Femur (tissue), 1 donor: ENCODE measurements around the gene AGER.
"Not testable (repeated sequence)": the region's sequence is repeated elsewhere in the genome, so short reads cannot be mapped to it uniquely, and the experiment has no call there.

ENCODE experiments used
- DNase-seq: peaks from one replicate; pipeline ENCODE4 v3.0.0-alpha.2; 2017

AGER gene

DNA sequence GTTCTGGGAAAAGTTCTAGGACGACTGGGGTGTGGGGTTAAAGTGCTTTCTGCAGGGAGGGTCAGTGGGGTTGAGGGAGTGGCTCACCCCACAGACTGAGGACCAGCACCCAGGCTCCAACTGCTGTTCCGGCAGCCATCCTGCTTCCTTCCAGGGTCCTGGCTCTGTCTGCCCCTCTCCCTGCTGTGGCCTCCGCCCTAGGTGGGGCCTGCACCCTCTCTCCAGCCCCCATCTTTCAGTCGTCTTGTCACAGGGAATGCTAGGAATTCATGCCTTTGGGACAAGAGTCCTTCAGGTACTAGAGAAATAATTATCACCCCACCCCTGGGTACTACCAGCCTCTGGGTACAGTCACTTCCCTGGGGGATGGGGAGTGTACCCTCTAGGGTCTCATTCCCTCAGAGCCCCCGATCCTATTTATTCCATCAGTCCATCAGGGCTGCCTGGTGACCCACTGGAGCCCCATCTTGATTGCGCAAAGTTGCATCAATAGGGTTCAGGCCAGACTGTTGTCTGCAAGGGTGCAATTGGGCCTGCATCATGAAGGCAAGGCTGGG is at the start of gene AGER:
AGER (minus strand) TSS at position 170 of the 557 bp plus-strand sequence; CDS start at position 139, 31 bp downstream.
- no peak for DNase-seq

DNA sequence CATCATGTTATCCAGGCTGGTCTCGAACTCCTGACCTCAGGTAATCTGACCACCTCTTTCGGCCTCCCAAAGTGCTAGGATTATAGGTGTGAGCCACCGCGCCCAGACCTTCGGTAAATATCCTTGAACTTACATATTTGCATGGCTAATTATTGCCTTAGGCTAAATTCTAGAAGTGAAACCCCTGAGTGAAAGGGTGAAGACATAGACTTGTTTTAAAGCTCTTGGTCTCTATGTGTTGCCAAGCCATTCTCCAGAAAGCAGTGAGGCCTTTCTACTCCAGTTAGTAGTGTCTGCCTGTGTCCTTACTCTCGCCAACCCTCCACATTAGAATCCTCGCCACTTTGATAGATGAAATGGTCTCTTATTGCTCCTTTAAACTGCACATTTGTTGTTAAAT is 42.4 kb upstream of the AGER start:
- no peak for DNase-seq

DNA sequence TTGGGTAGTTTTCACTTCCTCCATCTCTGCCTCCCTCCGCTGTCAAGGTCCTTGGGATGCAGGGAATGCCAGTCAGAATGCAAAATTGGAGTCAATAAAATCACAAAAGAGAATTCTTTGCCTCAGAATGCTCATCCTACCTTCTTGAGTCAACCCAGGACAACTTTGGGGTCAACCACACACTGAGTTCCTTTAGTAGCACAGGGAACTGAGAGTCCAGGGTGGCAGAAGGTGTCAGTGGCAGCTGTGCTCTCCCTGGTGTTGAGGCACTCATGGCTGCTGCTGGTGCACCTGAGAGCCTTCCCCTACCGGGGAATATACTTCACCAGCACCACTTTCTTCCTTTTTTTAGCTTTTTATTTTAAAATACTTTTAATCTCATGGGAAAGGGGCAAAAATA is 40.6 kb upstream of the AGER start:
- DNase-seq: no peak

DNA sequence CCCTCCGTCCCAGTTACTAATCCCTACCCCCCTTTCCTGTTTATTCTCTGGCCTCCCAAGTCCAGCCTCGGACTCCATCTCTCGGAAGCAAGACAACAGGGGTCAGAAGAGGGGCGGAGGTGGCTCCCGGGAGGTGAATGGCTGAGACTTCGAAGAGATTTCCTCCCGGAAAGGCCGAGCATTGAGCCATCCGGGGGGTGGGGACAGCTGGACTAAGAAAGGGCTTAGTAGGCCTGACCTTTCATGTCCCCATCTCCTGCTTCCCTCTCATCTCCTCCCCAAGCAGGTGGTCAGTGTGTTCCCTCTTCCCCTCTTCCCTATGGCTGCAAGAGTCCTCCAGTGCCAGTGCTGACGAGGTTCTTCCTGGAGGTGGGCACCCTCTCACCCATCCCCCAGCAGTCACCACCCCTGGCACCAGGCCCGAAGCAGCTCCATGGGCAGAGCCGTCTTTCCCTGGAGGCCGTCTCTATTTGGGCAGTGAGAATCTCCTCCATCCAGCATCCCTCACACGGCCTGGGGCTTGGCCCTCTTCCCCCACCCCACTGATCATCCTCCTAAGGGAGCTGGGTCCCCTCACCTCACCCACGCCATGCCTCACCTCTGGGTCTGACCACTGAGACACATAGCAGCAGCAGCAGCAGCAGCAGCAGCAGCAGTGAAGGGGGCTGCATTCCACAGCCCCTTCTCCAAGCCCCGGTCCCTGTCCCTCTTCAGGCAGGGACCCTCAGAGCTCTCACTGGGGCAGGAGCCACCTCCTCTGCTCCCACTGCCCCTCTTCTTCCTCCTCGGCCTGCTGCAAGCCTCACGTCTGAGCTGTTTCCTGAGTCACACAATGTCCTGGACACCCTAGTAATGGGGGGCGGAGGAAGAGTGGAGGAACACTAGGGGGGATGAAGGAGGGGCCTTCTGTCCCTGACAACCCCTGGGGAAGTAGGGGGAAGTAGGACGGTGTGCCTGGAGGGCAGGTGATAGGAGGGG is 39.5 kb upstream of the AGER start, which contains the start of gene NOTCH4:
NOTCH4 (minus strand) TSS at position 810 of the 978 bp plus-strand sequence; CDS start at position 671, 139 bp downstream.
- no peak for DNase-seq

DNA sequence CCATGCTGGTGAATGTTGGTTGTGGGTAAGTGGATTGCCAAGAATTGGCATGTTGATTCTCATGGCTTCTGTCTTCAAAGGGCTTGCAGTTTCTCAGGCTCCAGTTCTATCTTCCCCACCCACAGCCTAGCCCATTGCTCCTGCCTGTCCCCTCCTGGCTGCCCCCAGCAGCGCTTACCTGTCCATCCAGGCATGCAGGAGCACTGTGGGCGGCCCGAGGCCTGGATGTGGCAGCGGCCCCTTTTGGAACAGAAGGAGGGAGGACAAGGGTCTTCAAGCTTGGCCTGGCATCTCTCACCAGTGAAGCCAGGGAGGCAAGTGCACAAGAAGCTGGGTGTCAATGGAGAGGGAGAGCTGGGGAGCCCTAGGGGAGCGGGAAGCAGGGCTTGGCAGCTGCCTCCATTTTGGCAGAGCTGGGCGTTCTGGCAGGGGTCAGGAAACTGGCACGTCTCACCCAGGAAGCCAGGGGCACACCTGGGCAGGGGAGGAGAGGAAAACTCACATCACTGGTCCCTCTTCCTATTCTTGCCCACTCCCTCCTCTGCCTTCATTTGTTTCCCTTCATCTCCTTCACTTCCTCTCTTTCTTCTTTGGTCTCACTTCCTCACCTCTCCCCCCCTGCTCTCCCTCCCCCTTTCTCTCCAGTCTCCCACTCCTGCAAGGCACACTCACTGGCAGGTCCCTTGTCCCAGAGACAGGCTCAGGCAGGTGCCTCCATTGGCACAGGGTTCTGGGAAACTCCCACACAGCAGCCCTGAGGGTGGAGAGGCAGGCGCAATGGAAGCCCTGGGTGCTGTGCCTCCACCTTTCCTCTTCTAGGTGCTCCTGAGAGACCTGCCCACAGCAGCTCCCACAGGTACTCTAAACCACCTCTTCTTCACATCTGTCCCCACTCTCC is 38.5 kb upstream of the AGER start:
- DNase-seq: no peak

DNA sequence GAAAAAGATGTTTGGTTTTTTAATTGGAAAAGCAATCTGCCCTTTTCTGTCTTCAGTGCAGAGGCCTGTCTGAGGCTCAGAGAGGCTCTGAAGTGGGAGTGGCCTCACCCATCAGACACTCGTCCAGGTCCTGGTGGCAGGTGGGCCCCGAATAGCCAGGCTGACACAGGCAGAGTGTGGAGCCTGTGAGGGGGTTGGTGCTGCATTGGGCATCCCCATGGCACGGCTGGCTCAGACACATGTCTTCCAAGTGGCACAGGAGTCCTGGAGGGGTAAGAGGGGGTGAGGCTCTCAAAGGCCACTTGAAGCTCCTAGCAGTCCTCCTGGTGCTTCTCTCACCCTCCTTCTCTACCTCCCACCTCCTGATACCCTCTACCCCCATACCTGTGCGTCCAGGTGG is 36.0 kb upstream of the AGER start:
- DNase-seq: no peak

DNA sequence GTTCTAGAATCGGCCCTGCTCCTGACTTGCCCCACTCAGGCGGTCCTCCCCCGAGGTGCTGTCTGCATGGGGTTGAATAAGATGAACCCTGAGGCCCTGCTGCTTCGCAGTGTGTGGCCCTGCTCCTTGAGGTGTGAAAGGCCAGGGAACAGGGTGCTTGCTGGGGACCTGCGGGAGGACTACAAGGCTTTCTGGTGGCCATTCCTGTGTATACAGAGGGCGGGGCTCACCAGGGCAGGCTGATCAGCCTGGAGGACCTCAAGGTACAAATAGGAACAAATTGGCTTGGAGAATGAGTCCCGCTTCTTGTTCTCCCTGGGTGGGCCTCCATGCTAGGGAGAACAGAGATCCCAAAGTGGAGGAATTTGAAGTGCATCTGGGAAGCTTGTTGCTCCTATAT is 34.1 kb upstream of the AGER start:
- no peak for DNase-seq

DNA sequence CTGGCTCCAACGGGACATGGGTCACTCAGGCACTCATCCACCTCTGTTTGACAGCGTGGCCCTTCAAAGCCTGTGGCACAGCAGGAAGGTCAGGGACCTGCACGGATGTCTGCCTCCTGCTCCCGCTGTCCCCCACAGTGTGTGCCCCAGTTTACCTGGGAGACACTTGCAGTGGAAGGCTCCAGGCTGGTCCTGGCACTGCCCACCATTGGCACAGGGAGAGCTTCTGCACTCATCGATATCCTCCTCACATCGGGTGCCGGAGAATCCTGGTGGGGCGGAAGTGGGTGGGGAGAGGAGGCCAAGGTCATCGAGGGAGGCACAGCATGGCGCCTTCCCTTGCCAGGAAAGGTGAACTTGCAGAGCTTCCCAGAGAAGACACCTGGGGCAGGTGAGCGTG is 32.9 kb upstream of the AGER start:
- no peak for DNase-seq

DNA sequence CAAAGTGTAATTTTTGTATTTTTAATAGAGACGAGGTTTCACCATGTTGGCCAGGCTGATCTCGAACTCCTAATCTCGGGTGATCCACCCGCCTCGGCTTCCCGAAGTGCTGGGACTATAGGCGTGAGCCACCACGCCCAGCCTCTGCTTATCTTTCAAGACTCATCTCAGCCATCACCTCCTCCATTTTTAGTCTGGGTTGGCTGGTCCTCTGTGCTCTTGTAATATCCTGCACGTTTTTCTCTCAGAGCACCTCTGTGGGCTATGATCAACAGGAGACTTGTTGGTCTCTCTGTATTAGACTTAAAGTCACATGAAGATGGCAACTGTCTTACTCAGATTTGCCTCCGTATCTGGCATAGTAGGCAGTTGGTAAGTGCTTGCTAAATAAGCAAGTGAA is 32.2 kb upstream of the AGER start:
- no peak for DNase-seq

DNA sequence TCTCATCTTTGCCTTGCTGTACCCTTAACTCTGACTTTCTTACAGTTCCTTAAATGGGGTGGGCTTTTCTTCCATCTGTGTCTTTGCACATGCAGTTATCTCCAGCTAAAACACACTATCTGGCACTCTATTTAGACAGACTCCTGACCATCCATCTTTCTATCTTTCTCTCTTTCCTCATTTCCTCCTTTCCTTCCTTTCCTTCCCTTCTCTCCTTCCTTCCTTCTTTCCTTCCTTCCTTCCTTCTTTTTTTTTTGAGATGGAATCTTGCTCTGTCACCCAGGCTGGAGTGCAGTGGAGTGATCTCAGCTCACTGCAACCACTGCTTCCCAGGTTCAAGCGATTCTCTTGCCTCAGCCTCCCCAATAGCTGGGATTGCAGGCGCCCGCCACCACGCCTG is 31.6 kb upstream of the AGER start:
- DNase-seq: no peak

DNA sequence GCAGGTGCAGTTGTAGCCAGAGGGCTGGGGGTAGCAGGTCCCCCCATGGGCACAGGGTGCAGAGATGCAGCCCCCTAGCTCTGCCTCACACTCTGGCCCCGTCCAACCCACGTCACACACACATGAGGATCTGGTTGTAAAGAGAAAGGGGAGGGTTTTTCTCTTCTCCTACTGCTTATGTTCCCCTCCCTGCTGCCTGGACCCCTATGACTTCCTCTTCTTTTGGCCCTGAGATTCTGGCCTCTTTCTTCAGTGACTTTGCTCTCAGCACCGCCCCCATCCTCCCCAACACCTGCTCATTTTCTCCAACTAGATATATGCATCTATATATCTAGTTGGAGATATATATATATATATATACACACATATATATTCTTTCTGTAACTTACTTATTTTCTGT is 30.1 kb upstream of the AGER start:
- no peak for DNase-seq

DNA sequence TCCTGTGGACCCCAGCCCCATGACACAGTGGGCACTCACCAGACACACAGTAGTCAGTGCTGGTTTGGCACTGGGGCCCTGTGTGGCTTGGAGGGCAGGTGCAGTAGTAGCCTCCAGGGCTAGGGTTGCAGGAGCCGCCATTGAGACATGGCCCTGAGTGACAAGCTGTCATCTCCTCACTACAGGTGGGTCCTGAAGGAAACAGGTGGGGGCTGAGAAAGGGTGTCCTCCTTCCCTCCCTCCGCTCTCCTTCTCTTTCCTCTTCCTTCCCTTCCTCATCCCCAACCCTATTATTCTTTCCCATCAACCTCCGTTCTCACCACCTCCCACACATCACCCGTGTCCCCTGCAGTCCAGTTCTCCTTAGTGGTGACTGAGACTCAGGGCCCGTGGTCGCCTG is 29.6 kb upstream of the AGER start:
- no peak for DNase-seq

DNA sequence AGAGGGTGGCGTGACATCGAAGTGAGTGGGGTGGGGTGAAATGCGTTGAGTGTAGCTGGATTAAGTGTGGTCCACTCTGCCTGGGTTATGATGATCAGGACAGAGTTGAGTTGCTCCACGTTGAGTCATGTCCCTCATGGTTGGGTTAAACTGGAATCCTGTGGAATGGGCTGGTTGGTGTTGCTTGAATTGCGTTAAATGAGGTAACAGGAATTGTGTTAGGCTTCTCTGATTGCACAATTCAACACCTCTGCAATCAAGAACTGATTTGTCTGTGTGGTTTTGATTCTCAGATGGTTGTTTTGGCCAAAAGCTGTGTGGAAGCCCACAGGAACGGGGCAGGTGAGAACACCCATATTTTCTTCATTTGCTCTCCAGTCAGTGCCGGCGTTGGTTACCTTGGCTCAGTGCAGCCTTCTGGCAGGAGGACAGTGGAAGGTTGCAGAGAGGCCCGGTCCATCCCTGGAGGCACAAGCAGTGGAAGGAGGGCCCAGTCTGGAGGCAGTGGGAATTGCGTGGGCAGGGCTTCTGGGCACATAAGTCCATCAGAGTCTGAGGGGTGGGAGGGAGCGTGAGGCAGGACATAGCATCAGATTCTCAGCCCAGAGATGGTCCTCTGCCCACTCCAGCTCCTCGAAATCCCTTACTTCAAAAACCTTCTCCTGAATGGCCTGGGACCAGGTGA is 28.2 kb upstream of the AGER start:
- no peak for DNase-seq

DNA sequence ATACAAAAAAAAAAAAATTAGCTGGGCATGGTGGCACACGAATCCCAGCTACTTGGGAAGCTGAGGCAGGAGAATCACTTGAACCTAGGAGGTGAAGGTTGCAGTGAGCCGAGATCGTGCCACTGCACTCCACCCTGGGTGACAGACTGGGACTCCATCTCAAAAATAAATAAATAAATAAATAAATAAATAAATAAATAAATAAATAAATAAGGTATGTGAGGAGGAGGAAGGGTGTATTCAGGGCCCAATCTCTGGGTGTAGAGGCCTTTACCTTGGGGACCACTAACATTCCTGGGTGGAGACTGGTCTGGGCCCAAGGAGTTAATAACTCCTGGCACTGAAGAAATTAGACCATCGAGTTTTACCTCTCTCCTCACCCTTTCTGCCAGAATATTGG is 27.4 kb upstream of the AGER start:
- DNase-seq: not testable (repeated sequence)

DNA sequence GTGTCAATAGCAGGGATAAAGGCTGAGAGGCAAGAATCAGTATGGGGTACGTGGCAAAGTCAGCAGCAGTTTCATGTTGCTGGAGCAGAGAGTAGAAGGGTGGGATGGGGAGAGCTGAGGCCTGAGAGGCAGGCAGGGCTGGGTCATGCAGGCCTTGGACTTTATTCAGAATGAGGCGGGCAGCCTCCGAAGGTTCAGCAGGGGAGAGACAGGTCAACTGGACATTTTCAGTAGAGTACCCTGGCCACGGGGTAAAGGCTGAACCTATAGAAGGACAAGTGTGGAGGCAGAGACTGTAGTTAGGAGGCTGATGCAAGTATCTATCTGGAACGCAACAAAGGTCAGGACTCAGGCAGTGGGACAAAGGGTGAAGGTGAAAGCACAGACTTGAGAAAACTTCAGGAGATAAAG is 26.1 kb upstream of the AGER start:
- no peak for DNase-seq

DNA sequence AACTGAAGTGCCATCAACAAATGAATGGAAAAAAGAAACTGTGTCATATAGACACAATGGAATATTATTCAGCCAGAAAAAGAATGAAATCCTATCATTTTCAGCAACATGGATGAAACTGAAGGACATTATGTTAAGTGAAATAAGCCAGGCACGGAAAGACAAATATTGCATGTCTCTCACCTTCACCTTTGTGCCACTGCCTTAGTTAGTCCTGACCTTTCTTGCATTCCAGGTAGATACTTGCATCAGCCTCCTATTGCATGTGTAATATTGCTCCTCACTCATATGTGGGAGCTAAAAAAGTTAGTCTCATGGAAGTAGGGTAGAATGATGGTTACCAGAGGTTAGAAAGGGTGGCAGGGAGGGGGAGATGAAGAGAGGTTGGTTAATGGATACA is 24.9 kb upstream of the AGER start:
- no peak for DNase-seq

DNA sequence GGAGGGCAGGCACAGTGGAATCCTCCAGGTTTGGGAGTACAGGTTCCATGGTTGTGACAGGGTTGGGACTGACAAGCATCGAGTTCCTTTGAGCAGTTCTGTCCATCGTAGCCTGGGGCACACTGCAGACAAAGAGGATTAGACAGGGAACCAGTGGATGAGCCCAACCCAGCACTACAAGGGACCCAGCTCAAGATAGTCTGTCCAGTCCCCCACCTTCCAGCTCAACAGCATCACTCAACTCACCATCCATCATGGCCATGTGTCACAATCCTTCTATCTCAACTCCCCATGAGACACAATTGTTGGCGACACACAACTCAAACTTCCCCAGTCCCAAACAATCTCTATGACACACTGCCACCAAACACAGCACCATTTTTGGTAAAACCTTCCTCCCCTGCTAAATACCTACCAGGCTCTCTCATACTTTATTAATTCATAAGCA is 20.2 kb upstream of the AGER start:
- no peak for DNase-seq

DNA sequence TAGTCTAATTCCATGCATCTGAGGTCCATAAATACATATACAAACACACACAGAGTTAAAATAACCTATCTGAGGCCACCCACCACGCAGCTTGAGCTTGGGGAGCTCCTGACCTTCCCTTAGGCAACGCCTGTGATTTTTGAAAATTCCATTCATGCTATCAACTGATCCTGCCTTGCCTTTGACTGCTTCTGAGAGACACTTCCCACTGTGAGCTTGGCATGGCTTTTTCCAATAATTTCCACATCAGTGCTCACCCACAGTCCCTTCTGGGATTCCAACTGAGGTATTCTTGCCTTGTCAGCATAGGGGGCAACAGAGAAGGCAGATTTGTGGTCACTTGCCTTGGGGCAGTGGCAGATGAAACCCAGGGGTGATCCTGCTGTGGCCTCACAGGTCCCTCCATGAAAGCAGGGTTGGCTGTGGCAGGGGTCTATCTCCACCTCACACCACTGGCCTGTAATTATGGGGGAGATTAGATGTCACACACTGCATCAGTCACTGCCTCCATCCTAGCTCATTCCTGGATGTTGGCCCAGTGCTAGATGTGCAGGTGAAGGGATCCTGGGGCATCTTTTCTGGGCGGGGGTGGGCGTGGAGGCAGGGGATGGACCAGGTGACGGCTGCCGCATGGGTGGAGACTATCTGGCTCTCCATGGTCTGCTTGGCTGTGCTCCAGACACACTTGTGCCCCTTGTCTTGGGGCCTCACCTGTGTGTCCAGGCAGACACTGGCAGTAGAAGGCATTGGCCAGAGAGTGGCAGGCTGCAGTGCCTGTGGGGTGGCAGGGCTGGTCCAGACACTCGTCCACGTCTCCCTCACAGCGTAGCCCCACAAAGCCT is 19.6 kb upstream of the AGER start:
- no peak for DNase-seq

DNA sequence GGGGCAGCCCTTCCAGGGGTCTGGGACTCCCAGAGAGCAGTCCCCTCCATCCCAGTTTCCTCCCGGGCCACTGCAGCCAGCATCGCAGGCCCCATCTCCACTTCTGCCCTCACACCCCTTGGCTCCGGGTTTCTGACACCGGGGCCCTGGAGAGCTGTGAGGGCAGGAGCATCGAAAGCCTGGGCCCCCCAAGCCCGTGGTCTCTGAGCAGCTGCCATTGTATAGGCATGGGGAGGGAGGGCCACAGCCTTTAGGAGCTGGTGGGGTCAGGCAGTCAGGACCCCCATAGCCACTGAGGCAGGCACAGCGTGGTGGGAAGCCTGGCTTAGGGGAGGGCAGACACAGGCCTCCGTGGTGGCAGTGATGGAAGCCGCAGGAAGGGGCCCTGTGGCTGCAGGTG is 18.1 kb upstream of the AGER start:
- no peak for DNase-seq

DNA sequence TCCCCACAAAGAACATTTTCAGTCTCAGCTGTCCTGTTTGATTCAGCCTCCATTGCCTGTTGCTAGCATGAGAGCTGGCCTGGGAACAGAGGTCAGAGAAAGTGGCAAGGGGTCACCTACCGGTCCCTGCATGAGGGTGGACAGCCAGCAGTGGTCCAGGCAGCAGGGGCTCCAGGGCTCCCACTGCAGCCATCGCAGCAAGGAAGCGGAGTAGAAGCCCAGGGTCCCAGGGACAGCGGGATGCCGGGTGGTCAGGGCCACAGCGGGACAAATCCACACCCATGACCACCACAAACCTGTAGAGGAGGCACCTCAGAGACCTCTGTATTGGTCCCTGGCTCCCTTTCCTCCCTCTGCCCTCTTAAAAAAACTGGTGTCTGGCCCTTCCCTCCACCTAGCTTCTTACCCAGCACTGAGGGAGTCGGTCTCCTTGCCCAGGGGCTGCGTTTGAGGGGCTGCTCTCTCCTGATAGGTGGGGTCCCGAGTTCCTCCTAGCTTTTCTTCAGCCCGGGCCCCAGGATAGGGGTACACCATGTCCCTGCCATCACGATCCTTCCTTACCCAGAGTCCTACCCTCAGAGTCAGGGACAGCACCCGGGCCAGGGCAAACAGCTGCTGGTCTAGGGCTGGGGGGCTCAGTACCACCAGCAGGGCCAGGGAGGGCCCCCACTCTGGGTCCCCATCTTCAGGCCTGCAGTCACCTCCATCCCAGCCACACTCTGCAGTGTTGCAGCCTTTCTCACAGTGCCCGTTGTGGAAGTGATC is 16.8 kb upstream of the AGER start:
- no peak for DNase-seq

DNA sequence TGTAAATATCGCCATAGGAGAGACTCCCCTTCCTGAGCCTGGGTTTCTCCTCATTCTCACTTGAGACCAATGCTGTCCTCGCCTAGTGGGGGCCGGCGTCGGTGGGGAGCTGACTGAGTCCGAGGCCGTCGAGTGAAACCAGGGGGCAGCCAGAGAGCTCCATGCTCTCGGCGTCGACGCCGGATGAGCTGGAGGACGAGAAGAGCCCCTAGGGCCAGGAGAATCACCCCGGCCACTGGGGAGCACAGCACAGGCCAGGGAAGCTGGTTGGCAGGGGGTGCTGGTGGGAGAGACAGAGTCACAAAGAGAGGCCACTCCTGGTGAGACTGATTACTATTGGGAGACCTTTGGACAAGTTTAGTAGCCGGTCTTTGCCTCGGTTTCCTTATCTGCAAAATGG is 14.8 kb upstream of the AGER start:
- no peak for DNase-seq
